Right atrium auricular region (tissue), 2 donors: ENCODE results near the gene BABAM2. TPM values are rescaled to one million over a fixed set of nuclear protein-coding genes. Genes with fewer than 3 reads are reported as not detected.
"Not testable (repeated sequence)": the region's sequence is repeated elsewhere in the genome, so short reads cannot be mapped to it uniquely, and the experiment has no call there.

ENCODE experiments used
- DNase-seq: peaks from one replicate; pipeline ENCODE4 v3.0.0-alpha.2; 2019; ENCODE audit warnings: low spot score
- H3K27ac ChIP-seq, 2 donors: fragments of 200-600 bp; sonication (generic); 1 replicate in 1 of 2; 2 replicates in 1 of 2; pipeline ENCODE4 v1.5.1; 2016 to 2019
- H3K27me3 ChIP-seq, 2 donors: fragments of 200-600 bp; sonication (generic); one replicate each; pipeline versions ENCODE4 v1.5.1 to v1.6.0; 2017 to 2019
- H3K36me3 ChIP-seq: fragments of 200-600 bp; sonication (generic); one replicate; pipeline ENCODE4 v1.5.1; 2016
- H3K4me1 ChIP-seq, 2 donors: fragments of 200-600 bp; sonication (generic); one replicate each; pipeline versions ENCODE4 v1.5.1 to v1.6.0; 2017 to 2019
- H3K4me3 ChIP-seq, 2 donors: fragments of 200-600 bp; sonication (generic); 1 replicate in 1 of 2; 2 replicates in 1 of 2; pipeline ENCODE4 v1.5.1; 2017 to 2019; ENCODE audit warnings: mild to moderate bottlenecking in 1 of 2, moderate library complexity in 1 of 2
- H3K9me3 ChIP-seq, 2 donors: fragments of 200-600 bp; sonication (generic); one replicate each; pipeline ENCODE4 v1.5.1; 2019
- total RNA-seq, 2 donors: library from RNA; depleted of rRNA; stranded (reverse); fragments of >200 nt; gene quantifications; one replicate each; pipeline ENCODE4 v1.1.0, GENCODE V29; 2016
- TF ChIP-seq, protein P1 (sequence below), 2 donors: fragments of 200-600 bp; sonication (generic); IDR thresholded peaks; one replicate each; pipeline ENCODE4 v1.5.1; 2019; ENCODE audit warnings: antibody characterized with exemption in 2 of 2

Gene BABAM2
- total RNA-seq, 2 donors from 2014 or later: 58.8 to 60.6 TPM

DNA sequence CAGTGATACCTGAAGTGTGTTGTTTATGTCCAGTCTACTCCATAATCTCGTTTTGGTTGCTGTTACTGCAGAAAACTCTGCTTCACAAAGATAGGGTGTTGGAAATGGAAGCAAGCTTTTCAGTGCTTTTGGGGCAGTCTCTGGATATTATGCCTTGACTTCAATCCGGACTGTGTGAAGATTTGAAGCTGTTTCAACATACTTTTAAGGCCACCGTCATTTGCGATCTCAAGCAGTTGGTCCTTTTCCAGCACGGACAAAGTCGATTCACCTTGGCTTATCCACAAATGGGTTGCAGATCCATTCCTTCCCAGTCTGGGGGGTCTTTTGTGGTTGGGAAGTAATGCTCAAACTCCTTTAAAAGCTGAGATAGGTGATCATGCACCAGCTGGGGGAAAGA is 20.8 kb upstream of the BABAM2 start:
- Histone ChIP-seq H3K27ac (no peak overlapping the region), H3K9me3 (no peaks in the 10 kb centered on the region), H3K36me3 (no peaks in the 10 kb centered on the region), H3K4me3 (no peak overlapping the region), H3K4me1 (no peaks in the 10 kb centered on the region), H3K27me3 (no peaks in the 10 kb centered on the region)
- TF ChIP-seq, protein P1, sequence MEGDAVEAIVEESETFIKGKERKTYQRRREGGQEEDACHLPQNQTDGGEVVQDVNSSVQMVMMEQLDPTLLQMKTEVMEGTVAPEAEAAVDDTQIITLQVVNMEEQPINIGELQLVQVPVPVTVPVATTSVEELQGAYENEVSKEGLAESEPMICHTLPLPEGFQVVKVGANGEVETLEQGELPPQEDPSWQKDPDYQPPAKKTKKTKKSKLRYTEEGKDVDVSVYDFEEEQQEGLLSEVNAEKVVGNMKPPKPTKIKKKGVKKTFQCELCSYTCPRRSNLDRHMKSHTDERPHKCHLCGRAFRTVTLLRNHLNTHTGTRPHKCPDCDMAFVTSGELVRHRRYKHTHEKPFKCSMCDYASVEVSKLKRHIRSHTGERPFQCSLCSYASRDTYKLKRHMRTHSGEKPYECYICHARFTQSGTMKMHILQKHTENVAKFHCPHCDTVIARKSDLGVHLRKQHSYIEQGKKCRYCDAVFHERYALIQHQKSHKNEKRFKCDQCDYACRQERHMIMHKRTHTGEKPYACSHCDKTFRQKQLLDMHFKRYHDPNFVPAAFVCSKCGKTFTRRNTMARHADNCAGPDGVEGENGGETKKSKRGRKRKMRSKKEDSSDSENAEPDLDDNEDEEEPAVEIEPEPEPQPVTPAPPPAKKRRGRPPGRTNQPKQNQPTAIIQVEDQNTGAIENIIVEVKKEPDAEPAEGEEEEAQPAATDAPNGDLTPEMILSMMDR (IDR thresholded peaks at IDR 0.05): no peak
- no peak for DNase-seq

GRCh38 chr2:27870724-27871123 is 19.8 kb upstream of the BABAM2 start:
- Histone ChIP-seq H3K36me3 (no peaks in the 10 kb centered on the region), H3K4me1 (no peaks in the 10 kb centered on the region), H3K4me3 (no peak overlapping the region), H3K27me3 (no peaks in the 10 kb centered on the region), H3K9me3 (peaks cover 0 to under 1% of the 10 kb centered on the region in 2 donors), H3K27ac (no peak overlapping the region)
- DNase-seq: no peak
- TF ChIP-seq, protein P1 (IDR thresholded peaks at IDR 0.05): no peak

DNA sequence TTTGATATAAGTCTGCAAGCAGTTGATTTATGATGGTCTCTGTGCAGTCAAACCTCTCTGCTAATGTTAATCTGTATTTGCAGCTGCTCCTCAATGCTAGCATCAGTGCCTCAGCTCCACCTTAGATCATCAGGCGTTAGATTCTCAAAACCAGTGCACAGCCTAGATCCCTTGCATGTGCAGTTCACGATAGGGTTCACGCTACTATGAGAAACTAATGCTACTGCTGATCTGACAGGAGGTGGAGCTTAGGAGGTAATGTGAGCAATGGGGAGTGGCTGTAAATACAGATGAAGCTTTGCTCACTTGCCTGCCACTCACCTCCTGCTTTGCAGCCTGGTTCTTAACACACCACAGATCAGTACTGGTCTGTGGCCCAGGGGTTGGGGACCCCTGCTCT is 18.7 kb upstream of the BABAM2 start:
- Histone ChIP-seq H3K4me3 (no peak overlapping the region), H3K27ac (no peak overlapping the region), H3K4me1 (no peaks in the 10 kb centered on the region), H3K36me3 (no peaks in the 10 kb centered on the region), H3K9me3 (peaks cover 0 to 8% of the 10 kb centered on the region in 2 donors), H3K27me3 (no peaks in the 10 kb centered on the region)
- no peak for DNase-seq
- TF ChIP-seq, protein P1 (IDR thresholded peaks at IDR 0.05): no peak

DNA sequence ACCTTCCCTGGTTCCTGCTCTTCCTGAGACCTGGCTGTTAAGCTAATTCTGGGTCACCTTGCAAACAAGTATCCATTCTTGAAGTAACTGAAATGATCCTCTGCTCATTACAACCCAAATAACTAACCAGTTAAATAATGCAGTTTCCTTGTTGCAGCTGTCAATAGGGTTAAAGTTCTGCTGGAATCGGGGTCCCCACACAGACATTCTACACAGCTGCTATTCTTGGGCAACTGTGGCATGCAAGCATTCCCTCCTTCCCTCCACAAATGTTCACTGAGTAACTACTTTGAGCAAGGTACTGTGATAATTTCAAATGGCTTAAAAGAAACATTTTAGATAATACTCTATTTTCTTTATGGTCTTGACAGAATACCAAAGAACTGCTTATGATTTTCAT is 17.4 kb upstream of the BABAM2 start:
- no peaks in the 10 kb centered on the region for H3K36me3 ChIP-seq
- TF ChIP-seq, protein P1 (IDR thresholded peaks at IDR 0.05): no peak
- H3K4me1 ChIP-seq: no peaks in the 10 kb centered on the region
- no peaks in the 10 kb centered on the region for H3K27me3 ChIP-seq
- no peak for DNase-seq
- H3K27ac ChIP-seq: no peak overlapping the region
- H3K4me3 ChIP-seq: no peak overlapping the region
- peaks cover 0 to 8% of the 10 kb centered on the region in 2 donors for H3K9me3 ChIP-seq

- H3K9me3 ChIP-seq: peaks cover 0 to 8% of the 10 kb centered on the region in 2 donors
- no peaks in the 10 kb centered on the region for H3K27me3 ChIP-seq
- no peaks in the 10 kb centered on the region for H3K36me3 ChIP-seq
- H3K4me1 ChIP-seq: no peaks in the 10 kb centered on the region
- TF ChIP-seq, protein P1 (IDR thresholded peaks at IDR 0.05): no peak
- DNase-seq: no peak
- H3K27ac ChIP-seq: no peak overlapping the region
- no peak overlapping the region for H3K4me3 ChIP-seq
Measured at GRCh38 chr2:27875089-27875881, 15.2 kb upstream of the BABAM2 start.

- Histone ChIP-seq H3K4me1 (no peaks in the 10 kb centered on the region), H3K9me3 (peaks cover 0 to 8% of the 10 kb centered on the region in 2 donors), H3K4me3 (no peak overlapping the region), H3K27ac (no peak overlapping the region), H3K27me3 (no peaks in the 10 kb centered on the region), H3K36me3 (no peaks in the 10 kb centered on the region)
- no peak for DNase-seq
- TF ChIP-seq, protein P1 (IDR thresholded peaks at IDR 0.05): no peak
Measured at GRCh38 chr2:27878825-27879224, 11.7 kb upstream of the BABAM2 start.

DNA sequence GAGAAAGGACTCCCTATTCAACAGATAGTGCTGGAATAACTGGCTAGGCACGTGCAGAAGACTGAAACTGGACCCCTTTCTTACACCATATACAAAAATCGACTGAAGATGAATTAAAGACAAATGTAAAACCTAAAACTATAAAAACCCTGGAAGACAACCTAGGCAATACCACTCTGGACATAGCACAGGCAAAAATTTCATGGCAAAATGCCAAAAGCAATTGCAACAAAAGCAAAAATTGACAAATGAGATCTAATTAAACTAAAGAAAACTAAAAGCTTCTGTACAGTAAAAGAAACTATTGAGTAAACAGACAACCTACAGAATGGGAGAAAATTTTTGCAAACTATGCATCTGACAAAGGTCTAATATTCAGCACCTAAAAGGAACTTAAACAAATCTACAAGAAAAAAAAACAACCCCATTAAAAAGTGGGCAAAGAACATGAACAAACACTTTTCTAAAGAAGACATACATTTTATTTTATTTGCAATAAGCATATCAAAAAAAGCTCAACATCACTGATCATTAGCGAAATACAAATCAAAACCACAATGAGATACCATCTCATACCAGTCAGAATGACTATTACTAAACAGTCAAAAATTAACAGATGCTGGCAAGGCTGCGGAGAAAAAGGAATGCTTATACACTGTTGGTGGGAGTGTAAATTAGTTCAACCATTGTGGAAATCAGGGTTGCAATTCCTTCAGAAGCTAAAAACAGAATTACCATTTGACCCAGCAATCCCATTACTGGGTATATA is 8.5 kb upstream of the BABAM2 start:
- DNase-seq, H3K4me1 ChIP-seq, H3K27me3 ChIP-seq: not testable (repeated sequence)

GRCh38 chr2:27882584-27882922 is 8.0 kb upstream of the BABAM2 start:
- H3K36me3 ChIP-seq, DNase-seq, H3K27ac ChIP-seq, H3K4me3 ChIP-seq, H3K9me3 ChIP-seq, H3K4me1 ChIP-seq, H3K27me3 ChIP-seq: not testable (repeated sequence)

More for the DNA sequence above, 8.5 kb upstream of the BABAM2 start:
- H3K9me3 ChIP-seq, H3K4me3 ChIP-seq, H3K36me3 ChIP-seq, H3K27ac ChIP-seq: not testable (repeated sequence)
